Right hindlimb (tissue), 1 donor: Measurements from ENCODE around the gene DAPK1.
"Not testable (repeated sequence)": the region's sequence is repeated elsewhere in the genome, so short reads cannot be mapped to it uniquely, and the experiment has no call there.

Experiments
- DNase-seq: peaks from one replicate; pipeline ENCODE4 v3.0.0-alpha.2; 2018

DAPK1 gene

GRCh38 chr9:87498811-87499360 is 1.2 kb downstream of the DAPK1 start:
- no peak for DNase-seq

- no peak for DNase-seq
Observed at GRCh38 chr9:87499424-87500017, 1.9 kb downstream of the DAPK1 start.

GRCh38 chr9:87500491-87501270 is 3.0 kb downstream of the DAPK1 start:
- no peak for DNase-seq

GRCh38 chr9:87501271-87501656 is 3.6 kb downstream of the DAPK1 start:
- DNase-seq = not testable (repeated sequence)

- DNase-seq = no peak
Observed at GRCh38 chr9:87501806-87502205, 4.1 kb downstream of the DAPK1 start.

- no peak for DNase-seq
Observed at GRCh38 chr9:87502391-87503221, 4.9 kb downstream of the DAPK1 start.

GRCh38 chr9:87503430-87503829 is 5.8 kb downstream of the DAPK1 start:
- no peak for DNase-seq

- DNase-seq = no peak
Observed at GRCh38 chr9:87503927-87504326, 6.3 kb downstream of the DAPK1 start.

- DNase-seq = no peak
Observed at GRCh38 chr9:87504938-87505337, 7.3 kb downstream of the DAPK1 start.

- no peak for DNase-seq
Observed at GRCh38 chr9:87505869-87506678, 8.4 kb downstream of the DAPK1 start.

GRCh38 chr9:87507576-87507975 is 9.9 kb downstream of the DAPK1 start:
- DNase-seq = no peak

GRCh38 chr9:87510252-87510683 is 12.6 kb downstream of the DAPK1 start:
- no peak for DNase-seq

- no peak for DNase-seq
Observed at GRCh38 chr9:87512311-87512710, 14.6 kb downstream of the DAPK1 start.

- DNase-seq = no peak
Observed at GRCh38 chr9:87513161-87513560, 15.5 kb downstream of the DAPK1 start.

- no peak for DNase-seq
Observed at GRCh38 chr9:87513880-87514535, 16.3 kb downstream of the DAPK1 start.

- DNase-seq = no peak
Observed at GRCh38 chr9:87515006-87515405, 17.3 kb downstream of the DAPK1 start.

- DNase-seq = no peak
Observed at GRCh38 chr9:87515588-87516221, 18.0 kb downstream of the DAPK1 start.

GRCh38 chr9:87516222-87516925 is 18.7 kb downstream of the DAPK1 start:
- no peak for DNase-seq

- no peak for DNase-seq
Observed at GRCh38 chr9:87516926-87517290, 19.2 kb downstream of the DAPK1 start.

GRCh38 chr9:87517732-87518131 is 20.1 kb downstream of the DAPK1 start:
- DNase-seq = no peak
